SW 1271 (cell line): ENCODE data around the gene MYL11.

ENCODE experiments used
- DNase-seq, 2 experiments: peaks; one replicate each; lab custom pipeline; 2025; lab: John Stamatoyannopoulos, UW

MYL11 gene

DNA sequence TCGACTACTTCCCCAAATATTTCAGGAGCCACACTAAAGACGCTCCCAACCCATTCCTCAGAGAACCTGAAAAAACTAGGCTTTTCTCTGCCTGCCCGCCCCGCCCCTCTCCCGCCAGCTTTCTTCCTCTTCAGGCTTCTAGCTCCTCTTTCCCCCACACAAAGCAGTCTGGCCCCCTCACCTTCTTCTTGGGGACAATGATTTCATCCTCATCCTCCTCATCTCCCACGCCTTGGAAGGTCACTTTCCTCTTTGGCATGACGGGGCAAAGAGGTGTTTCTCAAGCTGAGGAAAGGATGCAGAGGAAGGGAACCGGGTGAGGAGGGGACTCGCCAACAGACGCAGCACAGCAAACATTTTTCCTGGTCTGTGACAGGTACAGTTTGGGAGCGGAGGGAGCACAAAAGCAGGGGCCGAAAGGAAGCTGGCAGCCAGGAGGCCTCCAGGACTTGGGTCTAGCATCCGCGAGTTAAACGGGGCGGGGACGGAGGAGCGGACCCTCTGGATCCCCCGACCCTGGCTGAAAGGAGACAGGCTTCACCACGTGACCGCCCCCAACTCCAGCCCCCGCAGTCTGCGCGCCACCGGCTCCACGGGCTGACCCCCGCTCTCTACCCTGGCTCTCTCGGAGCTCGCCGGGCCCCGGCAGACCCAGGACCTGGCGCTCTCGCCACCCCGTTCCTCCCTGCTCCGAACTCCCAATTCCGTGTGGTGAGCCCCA lies 20.0 kb upstream of the MYL11 start:
- DNase-seq: peak in 1 of 2 experiments; percentile 53

DNA sequence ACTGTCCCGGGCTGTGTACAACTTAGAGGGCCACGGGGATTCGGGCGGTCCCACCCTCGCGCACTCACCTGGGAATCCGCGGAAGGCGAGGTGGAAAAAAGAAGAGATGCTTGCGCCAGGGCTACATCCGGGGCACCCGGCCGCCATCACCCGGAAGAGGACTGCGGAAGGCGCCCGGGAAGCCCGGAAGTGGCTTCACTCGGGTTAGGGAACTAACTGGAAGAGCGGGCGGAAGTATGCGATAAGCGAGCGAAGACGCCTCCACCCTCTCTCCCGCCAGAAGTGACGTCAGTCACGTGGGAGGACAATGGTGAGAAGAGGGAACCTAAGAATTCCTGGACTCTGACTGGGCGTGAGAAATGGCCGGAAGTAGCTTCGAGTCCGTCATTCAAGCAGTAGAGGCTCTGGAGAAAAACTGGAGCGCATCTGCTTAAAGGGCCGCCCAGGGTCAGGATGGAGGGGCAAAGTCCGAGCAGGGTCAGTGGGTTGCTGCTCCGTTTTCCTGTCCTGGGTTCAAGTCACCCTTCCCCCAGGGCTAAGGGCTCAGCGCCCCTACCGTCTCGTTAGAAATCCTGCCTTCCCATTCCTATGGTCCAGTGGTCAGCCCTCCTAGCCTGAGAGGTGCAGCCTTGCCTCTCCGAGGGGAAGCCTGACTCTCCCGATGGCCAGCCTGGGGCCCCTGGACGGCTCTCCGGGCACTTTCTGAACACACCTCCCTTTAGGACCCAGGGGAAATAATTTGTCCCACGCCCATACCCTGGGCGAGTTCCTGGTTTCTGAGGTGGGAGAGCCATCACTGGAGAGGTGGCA lies 19.3 kb upstream of the MYL11 start, which contains the start of gene CD2BP2:
Gene CD2BP2 (minus strand): TSS at position 165 of the 810 bp plus-strand sequence. CDS start 627 bp downstream, outside the sequence.
- DNase-seq: peak; percentile 100

DNA sequence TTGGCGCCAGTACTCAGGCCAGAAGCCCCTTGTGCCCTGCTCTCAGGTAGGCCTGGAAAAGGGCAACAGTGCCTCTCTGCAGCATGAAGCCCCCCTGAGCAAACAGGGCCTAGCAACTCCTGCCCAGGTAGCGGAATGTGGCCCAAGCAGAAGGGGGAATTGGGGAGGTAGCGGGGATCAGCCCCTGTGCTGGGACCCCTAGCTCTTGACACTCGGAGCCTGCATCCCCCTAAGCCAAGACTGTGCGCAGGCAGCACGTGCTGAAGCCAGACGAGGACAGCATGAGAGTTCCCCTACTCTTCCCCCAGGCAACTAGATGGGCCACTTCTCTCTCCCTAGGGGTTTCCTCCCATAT lies 18.7 kb upstream of the MYL11 start:
- DNase-seq: no peak

DNA sequence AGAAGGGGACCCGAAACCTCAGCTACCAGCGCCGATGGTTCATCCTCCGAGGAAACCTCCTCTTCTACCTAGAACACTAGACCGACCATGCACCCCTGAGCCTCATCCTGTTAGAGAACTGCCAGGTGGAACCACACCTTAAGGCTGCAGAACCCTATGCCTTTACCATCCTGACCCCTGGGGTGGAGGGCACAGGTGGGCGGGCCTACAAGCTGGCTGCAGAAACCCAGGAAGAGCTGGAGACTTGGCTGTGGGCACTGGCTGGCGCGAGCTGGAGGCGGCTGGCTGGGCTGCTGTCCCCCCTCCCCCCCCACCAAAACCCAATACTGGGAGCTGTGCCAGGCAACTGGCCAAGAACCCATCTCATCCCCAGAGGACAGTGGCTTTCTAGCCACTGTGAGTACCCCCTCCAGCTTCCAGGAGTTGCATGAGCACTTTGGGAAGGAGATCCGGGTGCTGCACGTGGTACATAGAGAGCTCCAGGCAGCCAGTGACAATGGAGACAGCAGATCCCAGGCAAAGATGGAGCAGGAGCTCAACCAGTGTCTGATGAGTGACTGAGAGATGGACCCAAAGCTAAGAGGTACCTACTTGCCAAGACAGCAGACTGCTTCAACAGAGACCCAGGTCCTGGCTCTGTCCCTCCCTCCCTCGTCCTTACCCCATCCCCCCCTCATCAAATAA lies 18.1 kb upstream of the MYL11 start:
- DNase-seq: no peak

DNA sequence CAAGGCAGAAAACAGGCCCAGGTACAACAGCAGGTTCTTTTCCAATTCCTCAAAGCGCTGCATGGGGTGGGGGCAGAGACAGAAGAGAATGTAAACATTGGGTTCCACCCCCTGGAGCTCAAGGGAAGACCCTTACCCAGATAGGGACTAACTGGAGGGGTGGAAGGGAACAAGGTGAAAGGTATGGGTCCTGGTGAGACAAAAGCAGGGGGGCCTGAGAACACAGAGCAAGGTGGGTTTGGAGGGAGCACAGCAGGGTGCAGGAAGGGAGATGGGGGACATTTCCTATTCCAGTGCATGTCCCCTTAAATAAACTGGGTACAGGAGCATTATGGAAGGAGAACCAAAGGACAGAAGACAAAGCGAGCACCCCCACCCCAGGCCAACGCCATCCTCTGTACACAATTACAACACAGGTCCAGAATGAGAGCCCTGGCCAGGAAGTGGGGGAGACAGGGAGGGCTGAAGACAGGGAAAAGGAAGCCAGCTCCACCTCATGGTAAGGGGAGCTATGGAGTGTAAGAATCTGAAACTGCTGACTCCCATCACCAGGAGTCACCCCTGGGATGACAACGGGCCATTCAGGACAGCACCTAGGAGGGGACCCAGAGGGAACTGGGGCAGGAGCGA lies 17.4 kb upstream of the MYL11 start:
- no peak for DNase-seq

DNA sequence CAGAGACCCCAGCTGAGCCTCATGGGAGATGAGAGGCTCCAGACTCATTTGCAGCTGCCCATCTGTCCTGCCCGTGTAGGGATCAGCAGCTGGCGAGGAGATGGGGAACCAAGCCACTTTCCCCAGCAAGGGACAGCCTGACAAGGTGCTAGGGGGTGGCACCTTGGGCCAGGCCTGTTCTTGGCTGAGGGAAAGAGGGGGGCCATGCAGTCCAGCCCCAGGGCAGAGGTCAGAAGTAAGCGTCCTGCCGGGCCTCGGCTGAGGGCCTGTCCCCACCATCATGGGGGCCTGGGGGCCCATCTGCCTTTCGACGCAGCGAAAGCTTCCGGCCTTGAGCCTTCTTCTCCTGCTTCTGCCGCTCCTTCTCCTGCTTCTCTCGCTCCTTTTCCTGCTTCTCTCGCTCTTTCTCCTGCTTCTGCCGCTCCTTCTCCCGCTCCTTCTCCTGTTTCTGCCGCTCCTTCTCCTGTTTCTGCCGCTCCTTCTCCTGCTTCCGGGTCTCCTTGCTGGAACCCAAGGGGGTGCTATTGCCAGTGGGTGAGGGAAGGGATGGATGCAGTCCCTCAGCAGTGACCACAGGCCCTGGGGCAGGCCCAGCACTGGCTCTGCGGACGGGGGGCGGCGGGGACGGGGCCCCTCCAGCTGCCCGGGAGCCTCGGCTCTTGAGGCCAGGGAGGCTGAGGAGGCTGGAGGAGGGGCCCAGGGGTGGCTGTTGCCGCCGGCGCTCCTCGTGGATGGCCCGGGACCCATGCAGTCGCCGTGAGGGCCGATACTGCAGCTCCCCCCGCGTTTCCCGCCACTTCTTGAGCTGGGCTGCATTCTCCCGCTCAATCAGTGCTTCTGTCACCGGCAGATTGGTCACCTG lies 16.7 kb upstream of the MYL11 start:
- DNase-seq: no peak

DNA sequence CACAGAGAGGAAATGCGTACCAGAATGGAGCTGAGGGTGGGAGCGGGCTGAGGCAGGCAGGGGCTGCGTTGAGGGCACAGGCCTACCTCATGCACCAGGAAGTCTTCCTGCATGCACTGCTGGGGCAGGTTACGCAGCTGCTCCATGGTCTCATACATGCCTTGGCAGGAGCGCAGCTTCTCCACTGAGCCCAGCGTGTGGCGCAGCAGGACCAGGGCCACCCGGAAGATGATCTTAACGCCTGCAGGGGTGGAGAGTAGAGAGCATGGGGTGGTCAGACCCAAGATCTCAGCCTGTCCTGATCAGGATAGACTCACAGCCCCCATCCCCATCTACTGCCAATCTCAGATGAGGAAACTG lies 16.0 kb upstream of the MYL11 start:
- no peak for DNase-seq

DNA sequence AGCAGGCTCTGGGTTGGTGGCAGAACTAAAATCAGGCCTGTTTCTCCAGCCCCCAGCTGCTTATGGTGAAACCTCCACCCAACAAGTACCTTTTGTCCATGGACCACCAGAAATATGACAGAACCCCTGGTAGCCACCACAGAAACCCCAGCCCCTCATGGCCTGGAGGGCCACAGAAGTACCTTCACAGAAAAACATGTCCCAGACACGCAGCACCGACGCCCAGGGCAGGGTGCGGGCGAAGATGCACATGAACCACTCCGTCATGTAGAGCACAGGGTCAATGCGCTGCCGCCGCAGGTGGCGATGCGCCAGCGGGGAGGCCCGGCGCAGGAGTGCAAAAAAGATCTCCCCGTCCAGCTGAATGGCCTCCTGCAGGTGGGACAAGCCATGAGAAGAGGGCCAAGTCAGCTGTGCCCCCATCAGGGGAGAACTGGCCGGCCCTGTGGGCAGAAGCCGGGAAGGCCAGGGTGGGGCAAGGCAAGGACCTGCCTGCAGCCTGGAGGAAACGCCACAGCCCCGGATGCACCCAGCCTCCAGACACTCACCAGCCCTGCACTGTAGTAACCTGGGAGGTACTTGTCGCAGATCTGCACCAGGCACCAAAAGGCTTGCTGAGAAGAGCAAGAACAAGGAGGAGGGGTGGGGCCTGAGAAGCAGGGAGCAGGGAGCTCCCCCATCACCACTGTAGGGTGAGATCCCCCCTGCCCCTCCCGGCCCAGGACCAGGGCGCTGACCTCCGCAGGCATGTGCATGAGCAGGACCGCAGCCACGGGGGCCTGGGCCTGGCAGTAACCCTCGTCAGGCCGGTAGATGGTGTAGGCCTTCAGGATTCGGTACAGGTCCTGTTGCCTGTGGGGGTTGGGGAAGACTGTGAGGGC lies 15.4 kb upstream of the MYL11 start:
- DNase-seq: no peak

DNA sequence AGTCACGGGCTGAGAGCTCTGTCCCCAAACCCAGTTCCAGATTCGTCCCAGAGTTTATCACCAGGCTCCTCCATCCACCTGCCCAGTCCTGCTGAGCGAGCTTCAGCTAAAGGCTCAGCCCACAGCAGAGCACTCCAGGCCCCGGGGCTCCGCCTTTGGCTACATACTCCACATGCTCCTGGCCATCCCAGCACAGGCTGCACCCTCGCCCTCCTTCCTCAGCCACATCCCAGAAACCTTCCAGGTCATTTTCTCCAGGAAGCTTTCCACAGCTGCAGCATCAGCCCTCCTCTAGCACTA lies 14.8 kb upstream of the MYL11 start:
- no peak for DNase-seq

DNA sequence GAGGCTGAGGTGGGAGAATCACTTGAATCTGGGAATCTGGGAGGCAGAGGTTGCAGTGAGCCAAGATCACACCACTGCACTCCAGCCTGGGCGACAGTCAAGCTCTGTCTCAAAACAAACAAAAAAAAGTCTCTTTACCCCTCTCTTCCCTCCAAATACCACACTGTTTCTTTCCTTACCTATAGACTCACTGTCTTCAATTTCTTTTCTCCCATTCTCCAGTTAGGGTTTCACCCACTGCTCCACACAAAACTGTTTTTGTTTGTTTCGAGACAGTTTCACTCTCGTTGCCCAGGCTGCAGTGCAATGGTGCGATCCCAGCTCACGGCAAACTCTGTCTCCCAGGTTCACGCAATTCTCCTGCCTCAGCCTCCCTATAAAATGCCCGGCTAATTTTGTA lies 13.4 kb upstream of the MYL11 start:
- DNase-seq: no peak

DNA sequence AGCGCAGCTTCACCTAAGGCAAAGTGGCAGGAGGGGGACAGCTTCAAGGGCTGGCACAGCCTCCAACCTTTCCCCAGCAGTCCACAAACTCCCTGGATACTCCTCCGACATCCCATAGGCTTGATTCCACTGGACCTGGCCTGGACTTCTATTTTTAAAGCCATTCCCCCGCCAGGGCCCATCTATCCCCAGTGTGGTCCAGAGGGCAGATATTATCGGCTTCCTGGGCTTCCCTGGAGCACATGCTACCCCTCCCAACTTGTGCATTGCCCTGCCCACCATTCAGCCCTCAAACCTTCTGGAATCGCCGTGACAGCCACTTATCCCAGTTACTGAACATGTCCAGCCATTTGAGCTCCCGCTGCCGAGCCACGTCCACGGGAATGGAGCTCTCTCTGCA lies 9.4 kb upstream of the MYL11 start:
- DNase-seq: no peak

DNA sequence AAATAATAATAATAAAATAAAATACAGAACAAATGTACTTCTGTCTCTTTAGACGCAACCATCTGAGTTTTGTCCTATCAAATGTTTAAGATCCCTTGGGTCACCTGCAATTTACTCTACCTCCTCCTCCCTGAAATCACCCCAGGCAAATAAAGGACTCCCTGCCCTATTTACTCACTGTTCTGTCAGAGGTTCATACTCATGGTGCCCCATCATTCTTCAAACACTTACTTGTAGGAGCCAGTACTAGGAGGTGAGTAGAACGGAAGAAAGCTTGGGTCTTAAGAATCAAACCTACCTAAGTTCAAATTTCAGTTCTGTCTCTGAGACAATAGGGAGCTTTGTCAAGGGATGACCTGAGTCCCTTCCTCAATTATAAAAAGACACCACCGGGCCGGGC lies 8.1 kb upstream of the MYL11 start:
- no peak for DNase-seq

DNA sequence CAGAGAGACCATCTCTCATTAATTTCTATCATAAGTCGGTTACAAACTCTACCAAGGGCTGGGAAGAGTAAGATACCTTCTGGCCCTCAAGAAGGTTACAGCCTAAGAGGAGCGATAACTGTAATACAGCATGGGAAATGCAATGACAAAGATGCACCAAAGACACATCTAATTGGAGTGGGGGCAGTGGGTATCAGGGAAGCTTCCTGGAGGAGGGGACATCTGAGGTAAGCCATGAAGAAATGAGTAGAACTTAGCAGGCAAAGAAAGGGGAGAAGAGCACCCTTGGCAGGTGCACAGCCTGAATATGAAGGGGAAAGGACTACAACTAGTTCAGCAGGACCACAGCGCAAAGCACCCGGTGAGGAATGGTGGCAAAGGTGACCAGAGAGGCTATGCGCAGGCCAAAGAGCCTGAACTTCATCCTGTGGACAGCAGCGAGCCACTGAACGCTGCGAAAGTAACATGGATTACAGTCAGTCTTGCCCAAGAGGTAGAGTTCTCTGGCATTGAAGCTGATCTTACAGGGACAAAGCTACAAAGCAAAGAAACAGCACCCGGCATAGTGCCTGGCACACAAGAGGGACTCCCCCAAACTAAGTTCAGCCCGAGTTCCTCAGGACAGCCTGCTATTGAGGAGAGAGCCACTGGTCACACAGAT lies 7.1 kb upstream of the MYL11 start:
- no peak for DNase-seq

DNA sequence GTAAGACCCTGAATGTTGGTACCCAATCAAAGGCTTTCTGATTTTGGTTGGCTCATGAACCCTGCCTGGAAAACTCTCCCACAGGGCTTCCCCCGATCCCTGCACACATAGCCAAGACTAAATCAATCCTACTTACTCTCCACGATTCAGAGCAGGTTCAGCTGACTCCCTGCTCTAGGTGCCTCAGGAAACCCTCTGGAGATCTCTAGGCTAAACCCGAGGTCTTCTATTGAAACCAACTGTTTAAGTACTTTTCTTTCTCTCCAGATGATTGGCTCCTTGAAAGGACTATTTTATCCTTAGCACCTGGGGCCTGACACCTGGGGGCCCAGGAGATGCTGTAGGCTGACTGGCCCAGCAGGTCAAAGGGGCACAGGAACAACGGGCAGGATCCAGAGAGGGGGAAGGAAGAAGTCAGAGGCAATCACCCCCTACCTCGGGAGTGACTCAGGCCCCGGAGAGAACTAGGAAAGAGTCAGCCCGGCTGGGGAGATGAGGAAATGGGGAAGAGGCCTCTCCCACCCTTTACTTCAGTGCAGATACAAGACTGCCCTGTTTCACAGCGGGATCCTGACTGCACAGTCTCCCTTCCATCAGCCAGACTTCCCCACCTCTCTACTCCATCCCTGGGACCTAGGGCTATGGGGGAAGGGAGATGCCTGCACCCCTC lies 6.3 kb upstream of the MYL11 start:
- DNase-seq: no peak

DNA sequence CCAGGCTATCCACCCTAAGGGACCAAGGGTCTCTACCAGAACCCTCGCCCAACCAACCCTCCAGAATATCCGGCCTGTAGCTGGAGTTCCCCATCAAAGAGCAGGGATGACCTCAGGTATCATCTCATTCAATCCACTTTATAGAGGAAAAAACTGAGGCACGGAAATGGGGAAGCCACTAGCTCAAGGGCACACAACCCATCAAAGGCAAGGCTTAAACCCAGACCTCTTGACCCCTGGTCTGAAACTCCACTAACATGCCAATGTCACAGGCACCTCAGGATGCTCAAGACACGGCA lies 5.9 kb upstream of the MYL11 start:
- DNase-seq: no peak

DNA sequence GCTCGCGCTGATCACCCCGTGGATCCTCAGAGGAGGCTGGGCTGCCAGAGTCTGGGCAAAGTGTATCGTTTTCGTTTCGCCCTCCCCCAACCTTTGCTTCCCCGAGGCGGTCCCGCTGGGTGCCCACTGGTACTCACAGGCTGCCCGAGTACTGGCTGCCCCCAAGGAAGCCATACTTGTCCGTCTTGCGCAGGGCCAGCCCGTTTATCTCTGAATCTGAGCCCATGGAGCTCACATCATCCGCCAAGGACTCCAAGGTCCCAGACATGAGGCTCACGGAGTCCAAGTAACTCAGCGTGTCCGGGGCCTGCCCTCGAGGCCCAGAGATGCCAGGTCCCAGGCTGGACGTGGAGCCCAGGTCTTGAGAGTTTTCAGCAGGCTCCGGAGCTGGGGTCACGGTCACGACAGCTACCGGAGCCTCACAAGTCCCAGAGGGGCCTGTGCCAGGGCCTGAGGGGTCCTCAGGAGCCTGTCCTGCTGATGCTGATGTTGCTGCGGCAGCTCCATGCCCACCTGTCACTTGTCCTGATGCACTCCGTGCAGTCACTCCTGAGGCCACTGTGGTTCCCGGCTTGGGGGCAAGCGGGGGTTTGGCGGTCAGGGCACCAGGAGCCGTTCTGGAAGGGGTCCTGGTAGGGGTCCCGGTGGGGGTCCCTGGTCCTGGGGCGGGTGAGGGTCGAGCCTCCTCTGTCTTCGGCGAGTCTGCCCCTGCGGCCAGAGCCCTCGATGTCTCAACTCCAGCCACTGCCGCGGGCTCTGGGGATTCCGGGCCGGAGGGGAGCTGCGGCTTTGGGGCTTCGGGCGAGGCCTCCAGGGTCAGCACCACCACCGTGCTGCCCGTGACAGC lies 5.3 kb upstream of the MYL11 start:
- DNase-seq: no peak

DNA sequence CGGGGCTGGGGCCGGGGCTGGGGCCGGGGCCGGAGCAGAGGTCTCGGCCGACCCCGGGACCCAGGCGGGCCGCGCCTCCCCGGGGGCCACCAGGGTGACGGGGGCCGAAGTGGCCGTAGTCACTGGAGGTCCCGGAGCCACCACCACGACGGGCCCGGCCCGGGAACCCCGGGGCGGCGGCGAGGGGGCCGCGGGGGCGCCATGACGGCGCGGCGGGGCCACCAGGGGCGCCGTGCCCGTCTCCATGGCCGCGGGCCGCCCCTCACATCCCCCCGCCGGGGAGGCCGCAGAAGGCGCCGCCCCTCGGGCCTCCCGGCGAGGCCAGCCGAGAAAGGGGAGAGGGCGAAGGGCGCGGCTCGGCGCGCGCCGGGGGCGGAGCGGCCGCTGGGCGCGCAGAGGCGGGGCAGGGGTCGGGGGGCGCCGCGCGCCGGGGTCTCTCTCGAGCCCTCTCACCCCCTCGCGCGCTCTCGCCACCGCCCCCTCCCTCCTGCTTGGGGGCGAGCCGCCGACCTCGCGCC lies 4.6 kb upstream of the MYL11 start:
- no peak for DNase-seq

DNA sequence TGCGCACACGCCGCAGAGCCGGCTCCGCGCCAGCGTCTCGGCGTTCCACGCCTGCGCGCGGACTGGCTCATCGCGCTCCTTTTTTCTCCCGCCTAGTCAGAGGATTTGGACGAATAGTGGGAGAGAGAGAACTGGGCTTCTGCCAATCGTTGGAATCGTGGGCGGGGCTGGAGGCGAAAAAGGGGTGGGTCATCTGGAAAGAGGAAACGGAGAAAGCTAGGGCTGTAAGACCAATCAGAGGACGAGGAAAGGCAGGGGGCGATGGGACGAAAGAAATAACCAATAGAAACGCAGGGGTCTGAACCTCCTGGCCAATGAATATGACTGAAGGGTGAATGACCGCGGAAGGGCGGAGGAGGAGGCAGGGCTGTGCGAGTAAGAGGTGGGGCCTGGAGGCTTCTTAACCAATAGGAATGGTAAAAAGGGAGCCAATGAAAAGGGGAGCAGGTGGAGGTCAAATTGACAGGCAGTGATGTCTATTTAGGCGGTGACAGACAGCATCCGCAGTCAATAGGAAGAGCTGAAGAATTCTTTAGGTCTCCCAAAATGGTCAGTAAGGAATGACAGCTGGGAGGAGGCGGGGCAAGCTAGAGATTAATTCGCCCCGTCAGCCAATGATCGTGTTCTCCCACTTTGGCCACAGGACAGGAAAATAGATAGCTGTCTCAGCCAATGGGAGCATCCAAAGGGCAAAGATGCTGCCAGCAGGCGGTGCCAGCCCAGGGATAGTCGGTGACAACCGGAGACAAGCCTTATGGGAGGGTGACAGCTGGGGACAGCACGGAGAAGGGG lies 4.0 kb upstream of the MYL11 start, which contains the start of gene TBC1D10B:
Gene TBC1D10B (minus strand): TSS at position 39 of the 792 bp plus-strand sequence. CDS start 311 bp downstream, outside the sequence.
- peak; percentile 99 to 100 for DNase-seq
